ENCODE results near the gene C2CD3.

The C2CD3 gene

GRCh38 chr11:74018331-74019005, 152.3 kb downstream of the C2CD3 start:
- no peak for DNase-seq (ENCODE audit: low spot score)

DNA sequence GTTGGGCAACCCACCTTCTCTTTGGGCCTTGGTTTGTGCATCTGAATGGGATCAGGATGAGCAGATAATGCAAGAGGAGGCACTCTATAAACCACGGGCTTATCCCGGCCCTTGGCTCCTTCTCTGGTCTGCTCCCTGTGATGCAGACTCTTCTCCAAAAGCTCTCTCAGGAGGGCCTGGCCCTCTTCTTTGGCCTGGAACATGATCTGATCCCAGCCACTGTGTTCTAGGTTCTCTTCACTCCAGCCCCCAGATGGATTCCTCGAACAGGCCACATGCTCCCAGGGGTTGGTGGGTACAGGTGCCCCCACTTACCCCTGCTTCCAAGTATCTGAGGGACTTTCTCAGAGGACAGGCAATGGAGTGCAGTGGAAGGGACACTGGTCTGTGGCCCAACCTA, 153.2 kb downstream of the C2CD3 start:
- DNase-seq (ENCODE audit: low spot score): no peak

DNA sequence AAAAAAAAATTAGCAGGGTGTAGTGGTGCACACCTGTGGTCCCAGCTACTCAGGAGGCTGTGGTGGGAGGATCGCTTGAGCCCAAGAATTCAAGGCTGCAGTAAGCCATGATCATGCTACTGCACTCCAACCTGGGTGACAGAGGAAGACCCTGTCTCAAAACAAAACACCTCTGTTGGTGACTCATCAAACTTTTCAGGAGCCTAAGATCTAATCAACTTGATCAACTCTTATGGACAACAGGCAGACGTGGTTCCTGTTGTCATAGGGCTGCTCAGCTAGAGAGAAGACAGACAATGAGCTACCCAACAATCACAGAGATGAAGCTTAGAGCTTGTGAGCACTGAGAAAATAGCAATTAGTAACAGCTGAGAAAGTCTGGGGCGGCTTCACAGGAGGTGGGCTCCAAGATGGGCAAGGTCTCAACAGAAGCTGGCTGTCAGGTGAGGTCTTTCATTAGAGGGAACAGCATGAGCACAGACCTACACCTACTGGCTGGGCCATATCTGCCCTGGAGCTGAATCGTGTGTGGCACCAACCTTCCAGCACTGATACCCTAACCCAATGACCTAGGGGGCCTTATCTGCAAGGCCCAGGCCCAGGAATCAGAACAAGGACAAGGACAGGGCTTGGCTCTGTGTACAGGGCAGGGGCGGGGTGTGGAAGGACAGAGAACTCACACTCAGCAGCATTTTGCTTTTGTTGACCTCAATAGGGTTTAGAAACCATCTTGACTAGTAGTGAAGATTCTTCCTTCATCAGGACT, 154.7 kb downstream of the C2CD3 start:
- no peak for DNase-seq (ENCODE audit: low spot score)

DNA sequence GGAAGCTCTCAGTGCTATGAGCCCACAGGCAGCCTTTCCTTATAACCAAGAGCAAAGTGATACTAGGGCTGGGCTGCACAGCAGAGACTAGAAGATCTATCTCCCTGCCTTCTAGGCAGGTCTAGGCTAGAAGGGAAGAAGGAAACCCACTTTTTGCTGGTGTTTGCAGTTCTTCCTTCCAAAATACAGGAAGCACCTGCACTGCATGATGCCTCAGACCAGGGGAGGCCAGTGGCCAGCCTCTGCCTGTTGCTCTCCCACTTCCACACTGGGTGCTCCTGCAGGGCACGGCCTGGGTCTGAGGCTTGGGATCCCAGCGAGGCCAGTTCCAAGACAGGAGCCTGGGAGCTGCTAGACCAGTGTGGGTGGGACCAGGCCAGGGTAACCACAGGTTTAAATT, 155.9 kb downstream of the C2CD3 start:
- no peak for DNase-seq (ENCODE audit: low spot score)

GRCh38 chr11:74013141-74013540, 157.7 kb downstream of the C2CD3 start:
- DNase-seq (ENCODE audit: low spot score): no peak

DNA sequence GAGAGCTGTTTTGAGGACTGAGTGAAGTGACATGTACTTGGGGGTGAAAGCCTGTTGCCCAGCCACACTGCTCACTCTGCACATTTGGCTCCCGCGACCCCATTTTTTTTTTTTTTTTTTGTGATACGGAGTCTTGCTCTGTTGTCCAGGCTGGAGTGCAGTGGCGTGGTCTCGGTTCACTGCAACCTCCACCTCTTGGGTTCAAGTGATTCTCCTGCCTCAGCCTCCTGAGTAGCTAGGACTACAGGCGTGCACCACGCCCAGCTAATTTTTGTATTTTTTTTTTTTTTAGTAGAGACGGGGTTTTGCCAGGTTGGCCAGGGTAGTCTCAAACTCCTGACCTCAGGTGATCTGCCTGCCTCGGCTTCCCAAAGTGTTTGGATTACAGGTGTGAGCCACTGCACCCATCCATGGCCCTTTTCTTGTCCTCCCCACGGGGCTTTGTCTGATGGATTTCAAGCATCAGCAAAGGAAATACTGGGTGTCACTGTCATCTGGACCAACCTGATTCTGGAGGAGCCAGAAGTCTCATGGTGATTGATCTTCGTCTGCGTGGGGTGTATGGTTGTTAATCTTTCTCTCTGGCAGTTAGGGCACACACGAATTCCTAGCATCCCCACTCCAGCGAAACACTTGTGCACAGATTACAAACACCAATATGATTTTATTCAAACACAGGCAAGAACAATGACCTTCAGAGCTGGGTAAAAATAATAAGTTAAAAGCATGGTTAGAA, 158.6 kb downstream of the C2CD3 start:
- DNase-seq (ENCODE audit: low spot score): no peak

GRCh38 chr11:74011360-74012073, 159.3 kb downstream of the C2CD3 start:
- no peak for DNase-seq (ENCODE audit: low spot score)

- DNase-seq (ENCODE audit: low spot score): no peak
These were observed 160.2 kb downstream of the C2CD3 start for GRCh38 chr11:74010306-74011300.

GRCh38 chr11:74009675-74010305, 161.0 kb downstream of the C2CD3 start:
- DNase-seq (ENCODE audit: low spot score): no peak

GRCh38 chr11:74009230-74009547, 161.6 kb downstream of the C2CD3 start:
- no peak for DNase-seq (ENCODE audit: low spot score)

DNA sequence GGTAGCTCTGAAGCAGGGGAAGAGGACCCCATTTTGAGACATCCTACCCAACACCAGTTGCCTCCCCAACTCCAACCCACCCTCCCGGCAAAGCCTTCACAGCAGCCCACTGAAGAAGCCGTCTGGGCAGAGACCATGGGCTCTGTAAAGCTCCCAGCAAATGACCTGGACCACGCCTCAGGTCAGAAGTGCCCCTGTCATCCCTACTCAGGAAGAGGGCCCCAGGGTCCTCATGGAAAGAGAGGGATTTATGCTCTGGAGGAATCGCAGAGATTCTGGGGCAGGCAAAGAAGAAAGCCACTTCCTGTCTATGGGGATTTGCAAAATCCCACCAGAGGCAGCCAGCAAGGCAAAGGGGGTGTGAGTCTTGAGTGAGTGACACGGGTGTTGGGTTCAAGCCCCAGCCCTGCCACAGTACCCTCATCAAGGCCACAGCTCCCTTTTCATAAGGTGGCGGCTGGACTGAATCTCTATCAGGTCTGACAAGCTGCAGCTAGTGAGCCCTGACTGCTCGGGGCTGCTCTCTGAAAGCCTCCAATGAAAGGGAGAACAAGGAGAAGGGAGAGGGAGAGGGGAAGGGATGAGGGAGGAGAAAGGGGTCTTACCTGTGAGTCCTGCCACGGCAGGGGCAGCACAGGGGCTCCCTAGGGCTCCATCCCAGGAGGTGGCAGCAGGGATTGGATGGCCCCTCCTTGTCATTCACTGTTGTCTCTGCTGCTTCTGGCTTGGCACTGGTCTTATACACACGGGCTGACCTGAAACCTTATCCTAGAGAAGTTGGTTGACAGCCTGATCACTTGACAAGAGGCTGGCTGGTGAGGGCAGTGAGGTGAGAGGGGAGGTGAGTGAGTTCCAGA, 162.2 kb downstream of the C2CD3 start, which contains the start of gene UCP3:
TSS of gene UCP3 (minus strand) at position 713 of the 857 bp plus-strand sequence. CDS start 2,043 bp downstream, outside the sequence.
- DNase-seq (ENCODE audit: low spot score): no peak

DNA sequence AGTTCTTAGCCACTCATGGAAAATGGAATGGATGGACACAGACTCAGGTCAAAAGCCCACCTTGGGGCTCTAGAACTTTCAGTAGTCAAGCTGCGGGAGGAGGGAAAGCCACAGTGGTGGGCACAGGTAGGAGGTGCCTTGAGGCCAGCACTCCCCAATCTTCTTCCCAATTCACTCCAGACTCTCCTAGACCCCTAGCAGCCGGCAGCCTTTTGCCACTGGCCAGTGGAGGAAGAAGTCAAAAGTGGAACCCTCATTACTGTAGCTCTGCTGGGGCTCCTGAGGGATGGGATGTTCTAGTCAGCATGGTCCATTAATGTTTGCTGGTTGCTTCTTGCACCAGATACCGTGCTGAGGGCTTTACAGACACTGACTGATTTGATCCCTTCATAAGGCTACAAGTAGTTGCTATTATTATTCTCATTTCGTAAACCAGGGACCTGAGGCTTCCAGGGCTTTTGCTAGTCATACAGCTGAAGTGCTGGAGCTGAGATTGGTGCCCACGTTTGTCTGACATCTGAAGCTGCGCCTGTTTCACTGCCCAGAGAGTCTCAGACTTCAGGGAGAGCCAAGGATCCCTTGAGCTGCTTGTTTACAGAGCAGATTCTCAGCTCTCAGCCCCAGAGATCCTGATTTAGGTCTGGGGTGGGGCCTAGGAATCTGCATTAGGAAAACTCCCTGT, 163.0 kb downstream of the C2CD3 start:
- DNase-seq (ENCODE audit: low spot score): no peak

- no peak for DNase-seq (ENCODE audit: low spot score)
These were observed 164.0 kb downstream of the C2CD3 start for GRCh38 chr11:74006743-74007304.

- DNase-seq (ENCODE audit: low spot score): no peak
These were observed 164.9 kb downstream of the C2CD3 start for GRCh38 chr11:74005721-74006517.

- no peak for DNase-seq (ENCODE audit: low spot score)
These were observed 165.8 kb downstream of the C2CD3 start for GRCh38 chr11:74004759-74005615.

DNA sequence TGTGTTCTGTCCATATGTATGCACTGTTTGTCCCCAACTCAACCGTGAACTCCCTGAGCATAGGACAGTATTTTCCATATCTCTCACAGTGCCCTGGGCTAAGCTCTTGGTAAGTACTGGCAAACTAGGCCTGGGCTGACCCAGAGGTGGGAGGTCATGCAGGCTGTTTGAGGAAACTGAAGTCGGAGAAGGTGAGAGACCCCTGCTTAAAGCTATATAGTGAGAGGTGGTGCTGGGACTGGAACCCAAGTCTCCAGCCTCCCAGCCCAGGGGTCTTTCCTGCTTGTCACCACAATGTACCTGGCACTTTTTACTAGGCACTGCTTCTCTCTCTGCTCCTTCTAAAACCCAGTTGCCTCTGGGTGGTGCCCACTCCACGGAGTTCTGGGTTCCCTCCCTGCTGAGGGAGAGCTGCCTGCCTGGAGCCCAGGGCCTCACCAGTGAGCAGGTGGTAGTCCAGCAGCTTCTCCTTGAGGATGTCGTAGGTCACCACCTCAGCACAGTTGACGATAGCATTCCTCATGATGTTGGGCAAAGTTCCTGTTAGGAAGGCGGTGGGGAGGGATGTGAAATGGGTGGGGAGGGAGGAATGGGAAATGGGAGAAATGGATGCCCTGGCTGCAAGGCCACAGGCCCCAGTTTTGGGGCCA, 166.6 kb downstream of the C2CD3 start:
- DNase-seq (ENCODE audit: low spot score): no peak
